ENCODE measurements around the gene PMM2. TPM values are rescaled to one million over a fixed set of nuclear protein-coding genes. Genes with fewer than 3 reads are reported as not detected.
"Not testable (repeated sequence)": the region's sequence is repeated elsewhere in the genome, so short reads cannot be mapped to it uniquely, and the experiment has no call there.

Gene PMM2
- total and polyA plus RNA-seq, 2 donors, result 16.9 to 34.8 TPM

DNA sequence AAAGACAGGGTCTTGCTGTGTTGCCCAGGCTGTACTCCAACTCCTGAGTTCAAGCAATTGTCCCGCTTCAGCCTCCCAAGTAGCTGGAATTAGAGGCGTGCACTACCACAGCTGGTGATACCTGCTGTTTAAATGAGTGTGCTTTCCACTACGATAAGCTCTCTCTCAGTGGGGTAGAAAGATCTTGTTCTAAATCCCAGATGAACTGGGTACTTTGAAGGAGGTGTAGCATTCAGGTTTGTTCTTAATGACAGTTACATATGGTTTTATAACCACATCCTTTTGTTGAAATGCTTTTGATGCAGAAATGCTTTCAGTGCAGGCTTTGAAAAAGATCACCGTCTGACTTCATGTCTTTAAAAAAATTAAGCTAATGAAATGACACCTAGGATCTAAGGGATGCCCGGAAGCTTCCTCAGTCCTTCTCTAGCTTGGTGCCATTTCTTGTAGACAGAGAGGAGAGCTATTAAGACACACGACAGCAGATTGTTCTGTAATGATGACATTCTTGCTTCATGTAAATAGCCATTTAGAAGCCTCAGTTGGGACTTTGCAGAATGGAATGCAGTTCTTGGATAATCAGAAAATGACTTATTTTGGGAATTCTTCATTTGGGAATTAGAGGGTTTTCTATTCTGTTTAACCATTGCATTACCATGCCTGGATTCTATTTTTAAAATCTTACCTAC, 19.5 kb downstream of the PMM2 start:
- H3K27ac ChIP-seq (ENCODE audit: low read depth), result no peak overlapping the region
- H3K36me3 ChIP-seq (ENCODE audit: insufficient read depth), result peaks cover 5% of the 10 kb centered on the region
- DNase-seq (ENCODE audit: extremely low spot score), result no peak
- no peak overlapping the region for H3K4me3 ChIP-seq (ENCODE audit: low read depth, low read length)
- 81% methylated on average over 6 of the region's 6 CpGs for WGBS
- no peaks in the 10 kb centered on the region for H3K4me1 ChIP-seq (ENCODE audit: insufficient read depth)

DNA sequence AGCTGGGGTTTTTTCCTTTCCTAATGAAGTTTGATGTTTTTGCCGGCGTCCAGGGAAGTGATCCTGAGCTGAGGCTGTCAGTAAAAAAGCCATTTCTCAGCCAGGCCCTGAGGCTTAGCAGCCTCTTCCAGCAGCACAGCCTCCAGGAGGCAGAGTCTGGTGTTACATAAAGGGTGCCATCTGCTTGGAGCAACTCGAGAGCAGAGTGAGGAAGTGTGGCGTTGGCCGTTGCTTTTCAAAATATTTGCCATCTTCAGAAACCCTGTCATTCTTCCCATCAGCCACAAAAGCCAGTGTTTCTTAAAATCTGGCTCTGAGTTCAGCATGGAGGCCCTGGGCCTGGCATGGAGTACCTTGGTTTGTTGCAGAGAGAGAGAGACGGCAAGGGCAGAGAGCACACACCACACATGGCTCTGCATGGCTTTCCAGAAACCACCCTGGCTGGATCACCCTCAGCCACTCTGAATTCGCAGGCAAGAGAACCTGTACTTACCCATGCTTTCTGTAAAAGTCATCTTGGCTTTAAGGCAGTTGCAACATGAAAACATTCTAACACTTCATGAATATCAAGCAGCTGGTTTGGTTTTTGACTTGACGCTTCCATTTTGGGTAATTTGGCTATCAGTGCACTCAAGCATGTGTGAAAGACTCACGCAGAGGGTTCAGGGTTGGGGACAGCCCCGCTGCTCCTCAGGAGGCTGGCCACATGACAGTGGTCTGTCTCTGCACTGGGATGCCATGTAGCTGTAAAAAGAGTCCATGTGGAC, 21.0 kb downstream of the PMM2 start:
- H3K36me3 ChIP-seq (ENCODE audit: insufficient read depth), result peaks cover 2% of the 10 kb centered on the region
- H3K4me1 ChIP-seq (ENCODE audit: insufficient read depth), result no peaks in the 10 kb centered on the region
- DNase-seq (ENCODE audit: extremely low spot score), result no peak
- no peak overlapping the region for H3K4me3 ChIP-seq (ENCODE audit: low read depth, low read length)
- WGBS, result 87% methylated on average over 10 of the region's 10 CpGs
- no peak overlapping the region for H3K27ac ChIP-seq (ENCODE audit: low read depth)

DNA sequence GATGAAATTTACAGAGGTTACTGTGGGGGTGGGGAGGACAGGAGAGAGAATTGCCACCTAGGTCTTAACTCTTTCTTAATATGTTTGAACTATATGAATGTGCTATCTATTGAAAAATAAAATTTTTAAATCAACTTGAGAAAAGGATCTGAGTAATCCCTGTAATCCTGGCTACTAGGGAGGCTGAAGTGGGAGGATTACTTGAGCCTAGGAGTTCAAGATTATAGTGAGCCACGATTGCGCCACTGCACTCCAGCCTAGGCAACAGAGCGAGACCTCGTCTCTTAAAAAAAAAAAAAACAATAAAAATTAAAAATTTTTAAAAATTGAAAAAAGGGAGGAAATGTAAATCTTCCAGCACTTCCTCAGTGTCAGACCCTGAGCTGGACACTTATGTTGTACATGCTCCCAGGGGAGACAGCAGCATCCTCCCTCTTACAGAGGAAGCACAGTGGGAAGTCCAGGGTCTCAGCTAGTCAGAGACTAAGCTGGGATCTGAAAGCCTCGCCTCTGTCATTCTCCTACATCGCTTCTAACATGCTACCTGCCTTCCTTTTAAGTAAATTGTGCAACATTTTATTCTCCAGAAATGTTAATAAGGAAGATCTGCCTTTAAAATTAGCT, 21.9 kb downstream of the PMM2 start:
- Histone ChIP-seq H3K4me3 (ENCODE audit: low read depth, low read length) (no peak overlapping the region), H3K4me1 (ENCODE audit: insufficient read depth) (no peaks in the 10 kb centered on the region), H3K27ac (ENCODE audit: low read depth) (no peak overlapping the region), H3K36me3 (ENCODE audit: insufficient read depth) (peaks cover 2% of the 10 kb centered on the region)
- WGBS, result 85% methylated on average over 6 of the region's 6 CpGs
- no peak for DNase-seq (ENCODE audit: extremely low spot score)

DNA sequence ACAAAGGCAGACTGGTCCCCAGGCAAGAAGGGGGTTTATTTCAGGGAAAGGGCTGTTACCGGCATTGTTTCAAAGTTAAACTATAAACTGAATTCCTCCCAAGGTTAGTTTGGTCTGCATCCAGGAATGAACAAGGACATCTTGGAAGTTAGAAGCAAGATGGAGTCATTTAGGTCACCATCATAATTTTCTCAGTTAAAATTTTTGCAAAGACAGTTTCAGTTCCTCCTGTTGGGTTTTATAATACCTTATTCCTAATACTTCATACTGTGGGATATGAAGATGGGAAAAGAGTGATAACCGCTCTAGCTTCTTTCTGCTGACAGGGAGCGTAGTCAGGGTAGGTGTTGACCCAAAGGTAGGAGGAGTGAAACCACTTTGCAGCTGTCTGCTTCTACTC, 24.8 kb downstream of the PMM2 start:
- WGBS, result 85% methylated on average over 3 of the region's 3 CpGs
- Histone ChIP-seq H3K27ac (ENCODE audit: low read depth) (no peak overlapping the region), H3K4me3 (ENCODE audit: low read depth, low read length) (no peak overlapping the region), H3K4me1 (ENCODE audit: insufficient read depth) (no peaks in the 10 kb centered on the region), H3K36me3 (ENCODE audit: insufficient read depth) (peaks cover 2% of the 10 kb centered on the region)
- no peak for DNase-seq (ENCODE audit: extremely low spot score)

DNA sequence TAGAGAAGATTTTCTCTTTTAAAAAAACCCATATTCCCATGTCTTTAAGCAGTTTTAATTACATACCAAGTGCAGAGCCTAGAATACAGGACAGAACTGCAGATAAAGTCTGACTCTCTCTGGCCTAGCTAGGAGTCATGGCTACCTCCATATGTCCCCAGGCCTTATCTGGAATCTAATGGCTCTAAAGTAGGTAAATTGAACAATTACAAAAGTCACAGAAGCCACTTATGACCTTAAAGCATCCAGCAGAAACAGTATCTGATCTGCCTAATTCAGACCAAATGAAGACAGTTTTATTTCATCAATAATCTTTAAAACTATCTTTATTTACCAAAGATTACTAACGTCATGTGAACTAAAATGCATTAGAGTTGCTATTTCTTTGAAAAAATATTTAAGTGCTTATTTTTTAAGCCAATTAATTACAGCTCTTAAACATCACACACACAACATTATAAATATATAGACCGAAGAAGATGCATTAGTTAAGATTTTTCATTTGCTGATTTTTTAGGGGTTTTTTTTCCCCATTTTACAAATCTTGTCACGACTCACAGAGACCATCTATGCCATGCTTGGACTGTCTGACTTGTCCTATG, 28.7 kb downstream of the PMM2 start:
- DNase-seq (ENCODE audit: extremely low spot score), result no peak
- Histone ChIP-seq H3K36me3 (ENCODE audit: insufficient read depth) (no peaks in the 10 kb centered on the region), H3K27ac (ENCODE audit: low read depth) (no peak overlapping the region), H3K4me1 (ENCODE audit: insufficient read depth) (no peaks in the 10 kb centered on the region), H3K4me3 (ENCODE audit: low read depth, low read length) (no peak overlapping the region)
- WGBS, result 63% methylated on average over 3 of the region's 3 CpGs

DNA sequence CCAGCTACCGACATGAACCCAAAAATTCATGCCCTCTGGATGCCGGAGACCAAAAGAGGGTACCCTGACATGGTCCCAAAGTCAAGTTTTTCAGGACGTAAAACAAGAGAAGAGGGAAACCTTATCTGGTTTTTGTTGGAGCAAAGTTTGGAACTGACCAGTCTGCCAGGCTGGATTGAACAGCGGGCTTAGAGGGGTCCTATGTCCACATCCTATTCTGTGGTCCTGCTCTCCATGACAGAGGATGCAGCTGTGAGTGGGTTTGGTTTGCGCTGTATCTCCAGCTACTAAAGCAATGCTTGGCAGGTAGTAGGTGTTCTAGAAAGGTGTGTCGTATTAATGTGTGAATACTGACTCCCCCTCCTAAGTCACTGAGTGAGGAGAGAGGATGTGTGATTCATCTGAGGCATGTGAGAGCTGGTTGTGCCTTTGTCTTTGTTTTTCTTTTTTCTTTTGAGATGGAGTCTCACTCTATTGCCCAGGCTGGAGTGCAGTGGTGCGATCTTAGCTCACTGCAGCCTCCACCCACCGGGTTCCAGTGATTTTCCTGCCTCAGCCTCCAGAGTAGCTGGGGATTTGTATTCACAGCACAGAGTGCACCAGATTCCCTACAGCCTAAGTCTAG, 31.0 kb downstream of the PMM2 start:
- no peak overlapping the region for H3K27ac ChIP-seq (ENCODE audit: low read depth)
- H3K4me1 ChIP-seq (ENCODE audit: insufficient read depth), result no peaks in the 10 kb centered on the region
- no peak for DNase-seq (ENCODE audit: extremely low spot score)
- H3K4me3 ChIP-seq (ENCODE audit: low read depth, low read length), result no peak overlapping the region
- 95% methylated on average over 8 of the region's 8 CpGs for WGBS
- H3K36me3 ChIP-seq (ENCODE audit: insufficient read depth), result no peaks in the 10 kb centered on the region

DNA sequence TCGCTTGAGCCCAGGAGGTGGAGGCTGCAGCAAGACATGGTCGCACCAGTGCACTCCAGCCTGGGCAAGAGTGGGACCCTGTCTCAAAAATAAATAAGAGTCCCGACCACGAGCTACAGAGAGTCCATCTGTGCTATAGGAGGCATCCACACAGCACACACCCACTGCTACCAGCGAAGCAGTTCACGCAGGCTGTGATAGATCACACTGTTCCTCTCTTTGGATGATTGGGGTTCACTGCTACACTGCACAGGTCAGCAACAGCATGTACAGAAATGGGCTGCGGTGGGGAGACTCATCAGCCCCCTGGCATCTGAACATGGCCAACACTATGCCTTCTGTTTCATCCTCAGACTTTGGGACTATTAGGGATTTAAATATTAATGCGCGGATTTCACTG, 33.8 kb downstream of the PMM2 start:
- Histone ChIP-seq H3K36me3 (ENCODE audit: insufficient read depth) (no peaks in the 10 kb centered on the region), H3K4me3 (ENCODE audit: low read depth, low read length) (no peak overlapping the region), H3K27ac (ENCODE audit: low read depth) (no peak overlapping the region), H3K4me1 (ENCODE audit: insufficient read depth) (no peaks in the 10 kb centered on the region)
- 83% methylated on average over 9 of the region's 9 CpGs for WGBS
- DNase-seq (ENCODE audit: extremely low spot score), result no peak

DNA sequence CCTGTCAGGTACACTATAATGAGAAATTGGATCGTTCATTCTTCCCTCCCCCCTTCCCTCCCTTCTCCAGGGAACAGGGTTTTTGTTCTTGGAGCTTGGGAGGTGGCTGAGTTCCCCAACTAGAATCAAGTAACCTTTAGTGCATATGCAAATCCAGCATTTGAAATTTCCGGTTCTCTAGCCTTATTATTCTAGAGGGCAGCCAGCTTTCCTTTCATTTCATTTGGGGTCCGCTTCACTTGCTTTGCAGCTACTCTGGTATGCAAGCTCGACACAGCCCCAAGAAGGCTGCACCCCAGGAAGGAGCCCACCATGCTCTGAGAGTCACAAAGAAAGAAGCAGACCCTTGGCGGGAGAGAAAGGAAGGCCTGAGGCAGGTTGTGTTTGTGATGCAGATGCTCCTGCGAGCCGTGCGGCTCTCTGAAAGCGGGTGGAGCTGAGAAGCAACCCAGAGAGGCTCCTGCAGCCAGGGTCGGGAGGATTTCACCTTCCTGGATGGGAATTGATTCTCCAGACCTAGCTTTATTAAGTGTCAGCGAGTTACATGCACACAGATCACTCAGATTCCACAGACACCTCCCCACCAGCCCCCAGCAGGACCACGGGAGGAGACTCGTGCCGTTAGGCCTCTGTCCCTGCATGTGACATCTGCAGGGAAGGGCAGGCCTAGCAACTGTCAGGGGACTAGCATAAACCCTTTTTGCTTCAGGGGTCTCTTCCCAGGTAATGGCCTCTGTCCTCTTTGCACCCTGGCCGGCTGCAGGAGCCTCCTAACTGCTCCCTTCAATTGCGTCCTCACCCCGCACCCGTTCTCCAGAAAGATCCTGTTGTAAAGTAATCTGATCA, 34.5 kb downstream of the PMM2 start:
- no peaks in the 10 kb centered on the region for H3K4me1 ChIP-seq (ENCODE audit: insufficient read depth)
- no peak overlapping the region for H3K27ac ChIP-seq (ENCODE audit: low read depth)
- DNase-seq (ENCODE audit: extremely low spot score), result no peak
- H3K4me3 ChIP-seq (ENCODE audit: low read depth, low read length), result no peak overlapping the region
- no peaks in the 10 kb centered on the region for H3K36me3 ChIP-seq (ENCODE audit: insufficient read depth)
- 72% methylated on average over 18 of the region's 18 CpGs for WGBS

DNA sequence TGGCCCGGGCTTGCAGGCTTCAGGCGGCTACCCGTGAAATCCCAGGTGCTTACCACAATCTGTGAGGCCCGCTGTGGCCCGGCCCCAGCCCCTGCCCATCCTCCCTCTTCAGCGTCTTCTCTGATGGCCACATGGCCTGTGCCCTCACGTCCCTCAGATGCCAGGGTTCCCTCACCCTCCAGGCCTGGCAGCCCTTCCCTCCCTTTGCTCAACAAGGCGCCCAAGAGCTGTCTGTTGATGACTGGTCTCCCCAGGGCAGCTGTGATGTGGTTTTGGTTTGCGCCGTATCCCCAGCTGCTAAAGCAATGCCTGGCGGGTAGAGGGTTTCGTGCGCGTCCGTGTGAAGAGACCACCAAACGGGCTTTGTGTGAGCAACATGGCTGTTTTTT, 35.1 kb downstream of the PMM2 start:
- no peaks in the 10 kb centered on the region for H3K36me3 ChIP-seq (ENCODE audit: insufficient read depth)
- H3K4me3 ChIP-seq (ENCODE audit: low read depth, low read length), result no peak overlapping the region
- H3K4me1 ChIP-seq (ENCODE audit: insufficient read depth), result no peaks in the 10 kb centered on the region
- DNase-seq (ENCODE audit: extremely low spot score), result no peak
- no peak overlapping the region for H3K27ac ChIP-seq (ENCODE audit: low read depth)
- WGBS, result 70% methylated on average over 16 of the region's 16 CpGs

DNA sequence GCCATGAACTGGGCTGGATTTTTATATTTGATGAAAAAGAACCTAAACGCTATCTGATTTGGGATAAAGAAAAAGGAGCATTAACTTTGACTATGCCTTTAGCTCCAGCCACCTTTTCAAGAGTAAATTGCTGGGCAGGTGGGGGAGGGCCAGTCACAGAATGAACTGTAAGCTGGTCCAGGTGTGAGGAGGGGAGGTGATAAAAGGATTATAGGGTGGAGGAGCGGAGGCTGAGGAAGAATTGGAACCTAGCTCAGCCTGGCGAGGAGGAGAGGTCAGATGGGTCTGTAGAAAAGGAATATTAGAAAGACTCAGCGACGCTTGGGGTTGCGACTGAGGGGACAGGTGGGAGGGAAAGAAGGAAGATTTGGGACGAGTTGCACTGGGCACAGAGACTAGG, 39.2 kb downstream of the PMM2 start:
- H3K4me3 ChIP-seq (ENCODE audit: low read depth, low read length); H3K4me1 ChIP-seq (ENCODE audit: insufficient read depth); DNase-seq (ENCODE audit: extremely low spot score); H3K27ac ChIP-seq (ENCODE audit: low read depth); H3K36me3 ChIP-seq (ENCODE audit: insufficient read depth): not testable (repeated sequence)
- WGBS, result 92% methylated on average over 7 of the region's 7 CpGs

DNA sequence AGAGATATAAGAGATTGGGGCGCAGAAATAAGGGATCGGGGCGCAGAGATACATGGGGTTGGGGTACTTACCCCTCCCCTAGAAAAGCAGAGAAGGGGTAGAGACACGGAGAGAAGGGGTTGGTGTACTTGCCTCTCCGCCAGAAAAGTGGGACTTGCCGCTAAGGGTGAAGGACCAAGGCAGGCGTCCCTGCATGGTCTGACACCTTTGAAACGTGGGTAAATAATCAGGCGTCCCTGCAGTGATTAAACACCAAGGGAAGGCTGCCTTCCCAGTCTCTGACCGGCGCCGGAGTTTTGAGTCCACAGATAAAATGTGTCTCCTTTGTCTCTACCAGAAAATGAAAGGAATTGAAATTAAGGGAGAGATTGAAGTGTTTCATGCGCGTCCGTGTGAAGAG, 40.0 kb downstream of the PMM2 start:
- WGBS, result 84% methylated on average over 15 of the region's 15 CpGs

DNA sequence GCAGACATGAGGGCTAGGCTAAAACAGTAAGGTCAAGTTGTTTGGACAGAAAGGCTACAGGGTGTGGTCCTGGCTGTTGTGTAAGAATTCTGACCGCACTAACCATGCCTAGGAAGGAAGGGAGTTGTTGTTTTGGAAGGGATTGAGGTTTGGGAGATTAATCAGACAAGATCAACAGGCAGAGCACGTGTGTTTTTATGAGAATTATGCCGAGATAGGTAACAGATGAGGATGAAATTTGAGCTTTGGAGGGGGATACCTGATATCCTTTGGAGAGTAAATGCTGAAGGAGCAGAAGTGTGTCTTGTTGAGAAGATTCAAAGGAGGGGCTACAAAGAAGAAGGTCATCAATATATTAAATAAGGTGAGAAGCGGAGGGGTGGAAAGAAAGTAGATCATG, 44.4 kb downstream of the PMM2 start:
- H3K27ac ChIP-seq (ENCODE audit: low read depth); H3K36me3 ChIP-seq (ENCODE audit: insufficient read depth); H3K4me3 ChIP-seq (ENCODE audit: low read depth, low read length); DNase-seq (ENCODE audit: extremely low spot score); H3K4me1 ChIP-seq (ENCODE audit: insufficient read depth): not testable (repeated sequence)
- 53% methylated on average over 4 of the region's 4 CpGs for WGBS

More for the DNA sequence above, 40.0 kb downstream of the PMM2 start:
- H3K27ac ChIP-seq (ENCODE audit: low read depth); H3K36me3 ChIP-seq (ENCODE audit: insufficient read depth); H3K4me1 ChIP-seq (ENCODE audit: insufficient read depth); H3K4me3 ChIP-seq (ENCODE audit: low read depth, low read length); DNase-seq (ENCODE audit: extremely low spot score): not testable (repeated sequence)

DNA sequence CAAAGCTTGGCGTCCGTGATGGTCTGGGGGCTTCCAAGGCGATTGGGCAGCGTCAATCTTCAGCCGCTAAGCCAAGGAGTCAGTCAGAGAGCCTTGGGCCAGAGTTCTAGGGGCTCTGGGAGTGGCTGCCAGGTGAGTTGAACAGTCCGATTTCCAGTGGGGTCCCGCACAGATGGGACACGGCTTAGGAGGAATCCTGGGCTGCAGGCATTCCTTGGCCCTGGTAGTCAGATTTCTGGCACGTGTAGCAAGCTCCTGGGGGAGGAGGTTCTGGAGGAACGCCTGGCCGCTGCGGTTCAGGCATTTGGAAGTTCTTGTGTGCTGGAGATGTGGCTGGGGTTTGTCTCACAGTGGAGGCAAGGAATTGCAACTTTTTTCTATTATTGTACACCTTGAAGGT, 45.7 kb downstream of the PMM2 start:
- H3K36me3 ChIP-seq (ENCODE audit: insufficient read depth); DNase-seq (ENCODE audit: extremely low spot score); H3K4me3 ChIP-seq (ENCODE audit: low read depth, low read length); H3K4me1 ChIP-seq (ENCODE audit: insufficient read depth); H3K27ac ChIP-seq (ENCODE audit: low read depth): not testable (repeated sequence)
- 53% methylated on average over 12 of the region's 12 CpGs for WGBS

Data from urinary bladder (tissue), 4 donors.